A673 (cell line): ENCODE data around the gene NIBAN1.

Experiments used
- CTCF ChIP-seq: fragments of 300-800, 200-600 bp; sonication (generic); conservative IDR thresholded peaks from 2 replicates; pipeline ENCODE4 v1.5.1; 2017; ENCODE audit warnings: low read depth, mild to moderate bottlenecking, antibody characterized with exemption, low read length, moderate library complexity, mixed read lengths
- EZH2 ChIP-seq: fragments of 200-600 bp; sonication (generic); IDR thresholded peaks from 2 replicates; pipeline ENCODE4 v1.6.1; 2017; ENCODE audit warnings: borderline replicate concordance, low read depth, mild to moderate bottlenecking, mixed read lengths, antibody characterized with exemption, low read length; ENCODE audit not compliant: poor library complexity, severe bottlenecking

GRCh38 chr1:184933944-184934343 is 40.4 kb downstream of the NIBAN1 start:
- no peak for TF ChIP-seq EZH2
- TF ChIP-seq CTCF = no peak
